GM12873 (cell line): ENCODE data around the gene GRK5.

Experiments
- CTCF ChIP-seq: IDR thresholded peaks from 2 replicates; pipeline ENCODE4 v1.5.1; 2012; ENCODE audit warnings: low read depth, mild to moderate bottlenecking, moderate library complexity, low read length, control low read depth; ENCODE audit not compliant: insufficient read depth; ENCODE audit errors: missing control alignments

The GRK5 gene

DNA sequence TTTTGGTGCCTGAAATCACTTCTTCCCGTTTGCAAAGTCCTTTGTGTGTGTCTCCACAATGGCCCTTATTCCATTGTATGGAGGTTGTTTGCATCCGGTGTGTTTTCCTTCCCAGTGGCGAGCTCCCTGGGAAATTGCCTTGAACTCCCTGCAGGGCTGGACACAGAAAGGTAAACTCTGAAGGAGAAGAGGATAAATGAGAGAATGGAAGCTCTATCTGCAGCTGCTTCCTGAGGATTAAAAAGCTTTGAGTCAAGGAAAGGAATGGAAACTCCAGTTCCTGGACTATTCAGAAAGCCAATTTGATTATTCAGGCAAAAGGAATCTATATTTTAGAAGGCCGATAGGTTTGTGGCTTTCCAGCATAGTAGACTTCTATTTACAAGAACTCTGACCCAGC lies 4.4 kb upstream of the GRK5 start:
- no peak for TF ChIP-seq CTCF

- no peak for TF ChIP-seq CTCF
Observed at GRCh38 chr10:119205894-119206602, 1.3 kb upstream of the GRK5 start.

GRCh38 chr10:119206603-119207365 lies 587 bp upstream of the GRK5 start:
- TF ChIP-seq CTCF = peak; percentile 74

DNA sequence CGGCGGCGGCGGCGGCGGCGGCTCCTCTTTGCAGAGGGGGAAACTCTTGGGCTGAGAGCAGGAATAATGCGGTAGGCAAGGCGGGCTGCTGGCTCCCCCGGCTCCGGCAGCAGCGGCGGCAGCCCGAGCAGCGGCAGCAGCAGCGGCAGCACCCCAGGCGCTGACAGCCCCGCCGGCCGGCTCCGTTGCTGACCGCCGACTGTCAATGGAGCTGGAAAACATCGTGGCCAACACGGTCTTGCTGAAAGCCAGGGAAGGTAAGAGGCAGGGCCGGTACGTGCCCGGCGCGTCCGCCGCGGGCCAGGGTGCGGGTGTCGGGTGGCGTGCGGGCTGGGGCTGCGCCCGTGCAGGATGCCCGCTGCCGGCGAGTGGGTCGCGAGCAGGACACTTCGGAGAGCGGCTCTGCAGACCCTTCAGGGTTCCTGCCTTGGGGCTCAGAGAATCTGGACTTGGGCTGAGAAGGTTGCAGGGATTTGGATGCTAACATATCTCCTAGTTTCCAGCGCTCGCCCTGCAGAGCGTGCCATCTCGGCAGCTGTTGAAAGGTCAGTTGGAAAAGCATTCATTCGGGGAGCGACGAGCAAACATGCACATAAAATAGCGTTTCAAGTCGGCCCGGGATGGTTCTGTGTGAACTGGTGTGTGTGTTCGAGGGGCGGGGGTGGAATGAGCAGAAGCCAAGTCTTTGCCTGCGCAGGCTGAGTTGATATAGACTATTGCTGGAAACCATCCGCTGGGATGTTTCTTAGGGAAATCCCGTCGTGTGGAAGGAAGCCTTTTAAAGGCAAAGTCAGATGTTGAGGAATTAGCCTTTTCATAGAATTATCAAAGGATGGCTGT lies 562 bp downstream of the GRK5 start:
- no peak for TF ChIP-seq CTCF

DNA sequence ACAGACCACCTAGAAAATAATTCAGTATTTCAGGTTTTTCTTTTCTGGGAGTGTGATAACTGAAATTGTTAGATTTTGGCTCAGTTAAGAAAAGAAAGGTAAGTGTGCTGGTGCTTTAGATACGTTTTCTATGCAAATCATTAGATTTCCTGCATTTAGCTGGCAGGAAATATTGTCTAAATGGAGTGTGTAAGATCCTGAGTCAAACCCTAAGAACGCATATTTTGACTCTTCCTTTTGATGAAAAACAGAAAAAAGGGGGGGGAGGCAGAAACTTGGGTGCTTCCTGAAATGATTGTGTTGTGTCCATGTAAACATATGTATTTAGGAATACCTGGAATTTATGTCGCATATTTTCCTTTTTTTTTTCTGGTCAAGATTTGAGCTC lies 1.2 kb downstream of the GRK5 start:
- no peak for TF ChIP-seq CTCF

- TF ChIP-seq CTCF = peak; percentile 83
Observed at GRCh38 chr10:119209035-119209735, 1.8 kb downstream of the GRK5 start.

GRCh38 chr10:119209736-119210355 lies 2.5 kb downstream of the GRK5 start:
- no peak for TF ChIP-seq CTCF
